Neural cell (in vitro differentiated cells): ENCODE measurements around the gene NCF2.

Experiments
- EP300 ChIP-seq: fragments of 450-650 bp; conservative IDR thresholded peaks from 2 replicates; pipeline ENCODE4 v1.6.1; 2014; ENCODE audit warnings: antibody characterized with exemption, mild to moderate bottlenecking, moderate library complexity; ENCODE audit not compliant: poor library complexity, severe bottlenecking
- EZH2 ChIP-seq: fragments of 200-600, 300-800 bp; shearing (Covaris generic), sonication (generic); IDR thresholded peaks from 2 replicates; pipeline ENCODE4 v1.6.1; 2014; ENCODE audit warnings: antibody characterized with exemption, low read length, borderline replicate concordance, mild to moderate bottlenecking; ENCODE audit not compliant: insufficient read depth, poor library complexity, severe bottlenecking
- POLR2AphosphoS5 ChIP-seq: IDR thresholded peaks from 2 replicates; pipeline ENCODE4 v1.6.1; 2012
- SMC3 ChIP-seq: fragments of 450-650 bp; conservative IDR thresholded peaks from 2 replicates; pipeline ENCODE4 v1.6.1; 2014; ENCODE audit warnings: antibody characterized with exemption, mild to moderate bottlenecking, moderate library complexity; ENCODE audit not compliant: poor library complexity
- TAF1 ChIP-seq: IDR thresholded peaks from 2 replicates; pipeline ENCODE4 v1.6.1; 2012; ENCODE audit warnings: low read depth
- TF ChIP-seq, protein P1 (sequence below): fragments of 450-650 bp; IDR thresholded peaks from 2 replicates; pipeline ENCODE4 v1.5.1; 2014; ENCODE audit warnings: antibody characterized with exemption, mild to moderate bottlenecking, moderate library complexity; ENCODE audit not compliant: poor library complexity, severe bottlenecking
- TF ChIP-seq, protein P2 (sequence below): IDR thresholded peaks from 2 replicates; pipeline ENCODE4 v1.6.1; 2012; ENCODE audit warnings: borderline replicate concordance

DNA sequence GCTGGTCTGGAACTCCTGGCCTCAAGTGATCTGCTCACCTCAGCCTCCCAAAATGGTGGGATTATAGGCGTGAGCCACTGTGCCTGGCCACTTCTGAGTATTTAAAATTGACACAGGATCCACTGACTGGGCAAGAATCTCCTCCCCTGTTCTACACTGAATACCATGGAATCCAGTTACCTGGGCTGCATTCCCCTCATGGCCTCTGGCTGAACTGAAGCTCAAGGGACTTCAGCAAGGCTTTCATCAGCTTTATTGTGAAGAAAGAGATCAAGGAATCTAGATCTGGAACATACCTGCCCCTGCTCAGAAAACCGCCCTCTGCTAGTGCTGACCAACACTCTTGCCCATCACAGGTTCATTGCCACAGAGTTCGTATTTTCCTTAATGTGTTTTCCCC is 20.5 kb downstream of the NCF2 start:
- TF ChIP-seq, protein P1, sequence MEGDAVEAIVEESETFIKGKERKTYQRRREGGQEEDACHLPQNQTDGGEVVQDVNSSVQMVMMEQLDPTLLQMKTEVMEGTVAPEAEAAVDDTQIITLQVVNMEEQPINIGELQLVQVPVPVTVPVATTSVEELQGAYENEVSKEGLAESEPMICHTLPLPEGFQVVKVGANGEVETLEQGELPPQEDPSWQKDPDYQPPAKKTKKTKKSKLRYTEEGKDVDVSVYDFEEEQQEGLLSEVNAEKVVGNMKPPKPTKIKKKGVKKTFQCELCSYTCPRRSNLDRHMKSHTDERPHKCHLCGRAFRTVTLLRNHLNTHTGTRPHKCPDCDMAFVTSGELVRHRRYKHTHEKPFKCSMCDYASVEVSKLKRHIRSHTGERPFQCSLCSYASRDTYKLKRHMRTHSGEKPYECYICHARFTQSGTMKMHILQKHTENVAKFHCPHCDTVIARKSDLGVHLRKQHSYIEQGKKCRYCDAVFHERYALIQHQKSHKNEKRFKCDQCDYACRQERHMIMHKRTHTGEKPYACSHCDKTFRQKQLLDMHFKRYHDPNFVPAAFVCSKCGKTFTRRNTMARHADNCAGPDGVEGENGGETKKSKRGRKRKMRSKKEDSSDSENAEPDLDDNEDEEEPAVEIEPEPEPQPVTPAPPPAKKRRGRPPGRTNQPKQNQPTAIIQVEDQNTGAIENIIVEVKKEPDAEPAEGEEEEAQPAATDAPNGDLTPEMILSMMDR = no peak
- TF ChIP-seq EP300 = no peak
- TF ChIP-seq, protein P2, sequence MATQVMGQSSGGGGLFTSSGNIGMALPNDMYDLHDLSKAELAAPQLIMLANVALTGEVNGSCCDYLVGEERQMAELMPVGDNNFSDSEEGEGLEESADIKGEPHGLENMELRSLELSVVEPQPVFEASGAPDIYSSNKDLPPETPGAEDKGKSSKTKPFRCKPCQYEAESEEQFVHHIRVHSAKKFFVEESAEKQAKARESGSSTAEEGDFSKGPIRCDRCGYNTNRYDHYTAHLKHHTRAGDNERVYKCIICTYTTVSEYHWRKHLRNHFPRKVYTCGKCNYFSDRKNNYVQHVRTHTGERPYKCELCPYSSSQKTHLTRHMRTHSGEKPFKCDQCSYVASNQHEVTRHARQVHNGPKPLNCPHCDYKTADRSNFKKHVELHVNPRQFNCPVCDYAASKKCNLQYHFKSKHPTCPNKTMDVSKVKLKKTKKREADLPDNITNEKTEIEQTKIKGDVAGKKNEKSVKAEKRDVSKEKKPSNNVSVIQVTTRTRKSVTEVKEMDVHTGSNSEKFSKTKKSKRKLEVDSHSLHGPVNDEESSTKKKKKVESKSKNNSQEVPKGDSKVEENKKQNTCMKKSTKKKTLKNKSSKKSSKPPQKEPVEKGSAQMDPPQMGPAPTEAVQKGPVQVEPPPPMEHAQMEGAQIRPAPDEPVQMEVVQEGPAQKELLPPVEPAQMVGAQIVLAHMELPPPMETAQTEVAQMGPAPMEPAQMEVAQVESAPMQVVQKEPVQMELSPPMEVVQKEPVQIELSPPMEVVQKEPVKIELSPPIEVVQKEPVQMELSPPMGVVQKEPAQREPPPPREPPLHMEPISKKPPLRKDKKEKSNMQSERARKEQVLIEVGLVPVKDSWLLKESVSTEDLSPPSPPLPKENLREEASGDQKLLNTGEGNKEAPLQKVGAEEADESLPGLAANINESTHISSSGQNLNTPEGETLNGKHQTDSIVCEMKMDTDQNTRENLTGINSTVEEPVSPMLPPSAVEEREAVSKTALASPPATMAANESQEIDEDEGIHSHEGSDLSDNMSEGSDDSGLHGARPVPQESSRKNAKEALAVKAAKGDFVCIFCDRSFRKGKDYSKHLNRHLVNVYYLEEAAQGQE = no peak
- TF ChIP-seq TAF1 = no peak
- no peak for TF ChIP-seq POLR2AphosphoS5
- TF ChIP-seq EZH2 = no peak
- TF ChIP-seq SMC3 = no peak
